T-helper 17 cell (primary cell): ENCODE results near the gene AUTS2. TPM values are rescaled to one million over a fixed set of nuclear protein-coding genes. Genes with fewer than 3 reads are reported as not detected.

Experiments used
- ATAC-seq: fragments of 150-1000 bp; cut with Tn5 transposase; 2 replicates; pipeline ENCODE4 v1.10.0; 2021; ENCODE audit warnings: mild to moderate bottlenecking, moderate library complexity
- DNase-seq, 3 donors: peaks; one replicate each; pipeline versions ENCODE4 v3.0.0 to v3.0.0-alpha.2; 2020 to 2021
- H3K9me3 ChIP-seq: one replicate; pipeline ENCODE4 v1.7.0; 2013; ENCODE audit warnings: low read length, mild to moderate bottlenecking; ENCODE audit not compliant: control insufficient read depth, poor library complexity, severe bottlenecking
- H3K27ac Mint-ChIP-seq: one replicate; pipeline ENCODE4 v1.8.0; 2022; ENCODE audit warnings: mild to moderate bottlenecking, moderate library complexity, mixed read lengths
- H3K27me3 Mint-ChIP-seq: one replicate; pipeline ENCODE4 v1.8.0; 2022; ENCODE audit warnings: mixed read lengths
- H3K36me3 Mint-ChIP-seq: one replicate; pipeline ENCODE4 v1.8.0; 2022; ENCODE audit warnings: low read depth, mixed read lengths
- H3K4me1 Mint-ChIP-seq: one replicate; pipeline ENCODE4 v1.8.0; 2022; ENCODE audit warnings: mild to moderate bottlenecking, mixed read lengths
- H3K4me3 Mint-ChIP-seq: one replicate; pipeline ENCODE4 v1.8.0; 2022; ENCODE audit warnings: mild to moderate bottlenecking, moderate library complexity, mixed read lengths
- total RNA-seq, 4 donors: library from RNA in 2 of 4; stranded (reverse) in 2 of 4; gene quantifications; one replicate each; pipeline ENCODE4 v1.2.3 and lab custom pipeline; 2022 to 2026

AUTS2 gene
- total RNA-seq, 2 donors from 2014 or later = 84.2 to 89.5 TPM

- no peak for DNase-seq
- no peak for ATAC-seq
- no peaks in the 10 kb centered on the region for H3K9me3 ChIP-seq
- no peak overlapping the region for H3K27ac Mint-ChIP-seq
- no peaks in the 10 kb centered on the region for H3K36me3 Mint-ChIP-seq
- H3K4me1 Mint-ChIP-seq = no peaks in the 10 kb centered on the region
- no peak overlapping the region for H3K4me3 Mint-ChIP-seq
- no peaks in the 10 kb centered on the region for H3K27me3 Mint-ChIP-seq
These were observed 961.5 kb downstream of the AUTS2 start for GRCh38 chr7:70559815-70560214.

GRCh38 chr7:70563960-70564359 is 965.7 kb downstream of the AUTS2 start:
- H3K4me1 Mint-ChIP-seq = no peaks in the 10 kb centered on the region
- DNase-seq (no peak), ATAC-seq (no peak)
- H3K27me3 Mint-ChIP-seq = no peaks in the 10 kb centered on the region
- no peak overlapping the region for H3K27ac Mint-ChIP-seq
- no peak overlapping the region for H3K4me3 Mint-ChIP-seq
- no peaks in the 10 kb centered on the region for H3K36me3 Mint-ChIP-seq
- H3K9me3 ChIP-seq = no peaks in the 10 kb centered on the region

GRCh38 chr7:70565721-70566370 is 967.6 kb downstream of the AUTS2 start:
- DNase-seq (no peak), ATAC-seq (no peak)
- no peaks in the 10 kb centered on the region for H3K4me1 Mint-ChIP-seq
- no peaks in the 10 kb centered on the region for H3K27me3 Mint-ChIP-seq
- no peaks in the 10 kb centered on the region for H3K9me3 ChIP-seq
- no peak overlapping the region for H3K4me3 Mint-ChIP-seq
- no peak overlapping the region for H3K27ac Mint-ChIP-seq
- H3K36me3 Mint-ChIP-seq = no peaks in the 10 kb centered on the region

- DNase-seq (no peak), ATAC-seq (no peak)
- no peaks in the 10 kb centered on the region for H3K4me1 Mint-ChIP-seq
- no peak overlapping the region for H3K4me3 Mint-ChIP-seq
- H3K36me3 Mint-ChIP-seq = no peaks in the 10 kb centered on the region
- H3K27ac Mint-ChIP-seq = no peak overlapping the region
- H3K27me3 Mint-ChIP-seq = no peaks in the 10 kb centered on the region
- no peaks in the 10 kb centered on the region for H3K9me3 ChIP-seq
These were observed 968.4 kb downstream of the AUTS2 start for GRCh38 chr7:70566671-70567070.

GRCh38 chr7:70568674-70569334 is 970.5 kb downstream of the AUTS2 start:
- Mint-ChIP-seq H3K27ac (no peak overlapping the region), H3K36me3 (no peaks in the 10 kb centered on the region), H3K4me3 (no peak overlapping the region), H3K27me3 (no peaks in the 10 kb centered on the region), H3K4me1 (no peaks in the 10 kb centered on the region)
- H3K9me3 ChIP-seq = no peaks in the 10 kb centered on the region
- DNase-seq (no peak), ATAC-seq (no peak)

- H3K9me3 ChIP-seq = no peaks in the 10 kb centered on the region
- DNase-seq = no peak
- Mint-ChIP-seq H3K27me3 (no peaks in the 10 kb centered on the region), H3K27ac (no peak overlapping the region), H3K4me1 (no peaks in the 10 kb centered on the region), H3K4me3 (no peak overlapping the region), H3K36me3 (no peaks in the 10 kb centered on the region)
- no peak for ATAC-seq
These were observed 971.1 kb downstream of the AUTS2 start for GRCh38 chr7:70569335-70569819.

- no peaks in the 10 kb centered on the region for H3K9me3 ChIP-seq
- Mint-ChIP-seq H3K27ac (no peak overlapping the region), H3K4me3 (no peak overlapping the region), H3K36me3 (no peaks in the 10 kb centered on the region), H3K27me3 (no peaks in the 10 kb centered on the region), H3K4me1 (no peaks in the 10 kb centered on the region)
- no peak for DNase-seq
- no peak for ATAC-seq
These were observed 971.8 kb downstream of the AUTS2 start for GRCh38 chr7:70570029-70570428.

- ATAC-seq (no peak), DNase-seq (no peak)
- Mint-ChIP-seq H3K27ac (no peak overlapping the region), H3K36me3 (no peaks in the 10 kb centered on the region), H3K27me3 (no peaks in the 10 kb centered on the region), H3K4me1 (no peaks in the 10 kb centered on the region), H3K4me3 (no peak overlapping the region)
- H3K9me3 ChIP-seq = no peaks in the 10 kb centered on the region
These were observed 972.7 kb downstream of the AUTS2 start for GRCh38 chr7:70570961-70571360.

- no peak for DNase-seq
- Mint-ChIP-seq H3K27me3 (no peaks in the 10 kb centered on the region), H3K27ac (no peak overlapping the region), H3K36me3 (no peaks in the 10 kb centered on the region), H3K4me3 (no peak overlapping the region), H3K4me1 (no peaks in the 10 kb centered on the region)
- no peak for ATAC-seq
- H3K9me3 ChIP-seq = no peaks in the 10 kb centered on the region
These were observed 973.2 kb downstream of the AUTS2 start for GRCh38 chr7:70571403-70571934.

- Mint-ChIP-seq H3K27ac (no peak overlapping the region), H3K27me3 (no peaks in the 10 kb centered on the region), H3K4me1 (no peaks in the 10 kb centered on the region), H3K4me3 (no peak overlapping the region), H3K36me3 (no peaks in the 10 kb centered on the region)
- DNase-seq = no peak
- no peaks in the 10 kb centered on the region for H3K9me3 ChIP-seq
- no peak for ATAC-seq
These were observed 973.7 kb downstream of the AUTS2 start for GRCh38 chr7:70571961-70572360.

GRCh38 chr7:70572571-70572970 is 974.3 kb downstream of the AUTS2 start:
- no peak for ATAC-seq
- Mint-ChIP-seq H3K27me3 (no peaks in the 10 kb centered on the region), H3K27ac (no peak overlapping the region), H3K4me3 (no peak overlapping the region), H3K36me3 (no peaks in the 10 kb centered on the region), H3K4me1 (no peaks in the 10 kb centered on the region)
- no peak for DNase-seq
- H3K9me3 ChIP-seq = no peaks in the 10 kb centered on the region

- Mint-ChIP-seq H3K4me3 (no peak overlapping the region), H3K4me1 (no peaks in the 10 kb centered on the region), H3K27me3 (no peaks in the 10 kb centered on the region), H3K36me3 (no peaks in the 10 kb centered on the region), H3K27ac (no peak overlapping the region)
- DNase-seq = no peak
- H3K9me3 ChIP-seq = no peaks in the 10 kb centered on the region
- ATAC-seq = no peak
These were observed 974.9 kb downstream of the AUTS2 start for GRCh38 chr7:70573071-70573661.

- Mint-ChIP-seq H3K4me3 (no peak overlapping the region), H3K36me3 (no peaks in the 10 kb centered on the region), H3K27ac (no peak overlapping the region), H3K27me3 (no peaks in the 10 kb centered on the region), H3K4me1 (no peaks in the 10 kb centered on the region)
- H3K9me3 ChIP-seq = no peaks in the 10 kb centered on the region
- DNase-seq (no peak), ATAC-seq (no peak)
These were observed 975.4 kb downstream of the AUTS2 start for GRCh38 chr7:70573696-70574095.
